Adipocyte (in vitro differentiated cells): ENCODE data around the gene GATAD2B.
"Not testable (repeated sequence)": the region's sequence is repeated elsewhere in the genome, so short reads cannot be mapped to it uniquely, and the experiment has no call there.

Experiments used
- DNase-seq: peaks from one replicate; pipeline ENCODE4 v3.0.0-alpha.2; 2015; ENCODE audit warnings: low read depth
- H3K27me3 ChIP-seq: replicated peaks from 2 replicates; pipeline ENCODE4 v1.7.0; 2013; ENCODE audit warnings: mild to moderate bottlenecking, low read length, moderate library complexity; ENCODE audit not compliant: control insufficient read depth, insufficient read depth
- H3K36me3 ChIP-seq: 2 replicates; pipeline ENCODE4 v1.7.0; 2013; ENCODE audit warnings: low read length, mild to moderate bottlenecking, moderate library complexity; ENCODE audit not compliant: control insufficient read depth, insufficient read depth, severe bottlenecking
- H3K4me1 ChIP-seq: 2 replicates; pipeline ENCODE4 v1.7.0; 2013; ENCODE audit warnings: mild to moderate bottlenecking, low read length, moderate library complexity; ENCODE audit not compliant: control insufficient read depth, insufficient read depth
- H3K4me3 ChIP-seq: 2 replicates; pipeline ENCODE4 v1.7.0; 2013; ENCODE audit warnings: mild to moderate bottlenecking, low read length, moderate library complexity
- H3K9ac ChIP-seq: 2 replicates; pipeline ENCODE4 v1.7.0; 2013; ENCODE audit warnings: mild to moderate bottlenecking, low read length, moderate library complexity
- H3K9me3 ChIP-seq: 2 replicates; pipeline ENCODE4 v1.7.0; 2013; ENCODE audit warnings: mild to moderate bottlenecking, low read length, moderate library complexity; ENCODE audit not compliant: control insufficient read depth

GATAD2B gene

DNA sequence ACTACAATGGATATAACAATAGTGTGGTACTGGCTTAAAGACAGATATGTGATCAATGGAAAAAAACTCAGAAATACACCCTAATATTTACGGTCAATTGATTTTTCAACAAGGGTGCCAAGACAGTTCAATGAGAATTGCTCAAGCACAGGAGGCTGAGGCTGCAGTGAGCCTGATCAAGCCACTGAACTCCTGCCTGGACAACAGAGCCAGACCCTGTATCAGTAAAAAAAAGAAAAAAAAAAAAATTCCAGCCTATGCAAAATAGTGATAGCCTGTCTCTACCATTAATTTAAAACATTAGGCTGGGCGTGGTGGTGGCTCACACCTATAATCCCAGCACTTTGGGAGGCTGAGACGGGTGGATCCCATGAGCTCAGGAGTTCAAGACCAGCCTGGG is 77.6 kb downstream of the GATAD2B start:
- Histone ChIP-seq H3K27me3 (no peaks in the 10 kb centered on the region), H3K36me3 (no peaks in the 10 kb centered on the region), H3K4me1 (peaks cover 14% of the 10 kb centered on the region), H3K9me3 (no peaks in the 10 kb centered on the region), H3K9ac (no peak overlapping the region), H3K4me3 (no peak overlapping the region)
- no peak for DNase-seq

DNA sequence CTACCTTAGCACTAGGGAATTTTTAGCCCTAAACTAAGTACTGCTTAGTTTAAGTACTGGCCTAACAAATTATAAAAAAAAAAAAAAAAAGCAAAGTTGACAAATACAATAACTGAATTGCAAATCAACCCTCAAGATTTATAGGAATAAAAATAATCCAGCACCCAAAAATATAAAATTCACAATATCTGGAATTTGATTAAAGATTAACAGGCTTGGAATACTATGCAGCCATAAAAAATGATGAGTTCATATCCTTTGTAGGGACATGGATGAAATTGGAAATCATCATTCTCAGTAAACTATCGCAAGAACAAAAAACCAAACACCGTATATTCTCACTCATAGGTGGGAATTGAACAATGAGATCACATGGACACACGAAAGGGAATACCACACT is 78.4 kb downstream of the GATAD2B start:
- not testable (repeated sequence) for H3K27me3 ChIP-seq, H3K4me3 ChIP-seq, H3K9ac ChIP-seq, H3K9me3 ChIP-seq, H3K36me3 ChIP-seq, DNase-seq
- peaks cover 14% of the 10 kb centered on the region for H3K4me1 ChIP-seq

DNA sequence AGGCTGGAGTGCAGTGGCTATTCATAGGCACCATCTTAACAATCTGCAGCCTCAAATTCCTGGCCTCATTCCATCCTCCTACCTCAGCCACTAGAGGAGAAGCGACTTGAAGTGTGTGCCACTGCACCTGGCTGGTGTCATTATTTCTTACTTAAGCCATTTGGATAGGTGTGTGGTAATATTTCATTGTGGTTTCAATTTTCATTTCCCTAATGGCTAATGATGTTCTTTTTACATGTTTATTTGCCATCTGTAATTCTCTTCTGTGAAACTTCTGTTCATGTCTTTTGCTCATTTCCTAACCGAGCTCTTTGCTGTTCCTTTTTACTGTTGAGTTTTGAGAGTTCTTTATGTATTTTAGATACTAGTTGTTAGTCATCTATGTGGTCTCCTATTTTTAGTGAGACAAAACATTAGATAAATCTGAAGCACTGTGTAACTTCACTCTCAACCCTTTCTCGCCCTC is 80.7 kb downstream of the GATAD2B start:
- Histone ChIP-seq H3K4me3 (no peak overlapping the region), H3K27me3 (no peaks in the 10 kb centered on the region), H3K9me3 (no peaks in the 10 kb centered on the region), H3K9ac (no peak overlapping the region), H3K4me1 (peaks cover 14% of the 10 kb centered on the region), H3K36me3 (no peaks in the 10 kb centered on the region)
- no peak for DNase-seq

DNA sequence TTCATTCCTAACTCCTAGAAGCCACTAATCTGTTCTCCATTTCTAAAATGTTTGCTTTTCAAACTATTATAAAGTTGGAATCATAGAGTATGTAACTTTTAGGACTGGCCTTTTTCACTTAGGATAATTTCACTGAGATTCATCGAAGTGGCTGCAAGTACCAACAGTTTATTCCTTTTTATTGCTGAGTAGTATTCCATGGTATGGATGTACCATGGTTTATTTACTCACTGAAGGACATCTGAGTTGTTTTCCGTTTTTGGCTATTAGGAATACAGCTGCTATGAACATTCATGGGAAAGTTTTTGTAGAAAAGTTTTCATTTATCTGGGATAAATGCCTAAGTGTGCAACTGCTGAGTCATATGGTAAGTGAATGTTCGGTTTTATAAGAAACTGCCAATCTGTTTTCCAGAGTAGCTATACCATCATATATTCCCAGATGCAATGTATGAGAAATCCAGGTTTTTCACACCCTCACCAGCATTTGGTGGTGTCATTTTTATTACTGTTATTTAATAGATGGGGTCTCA is 81.2 kb downstream of the GATAD2B start:
- Histone ChIP-seq H3K4me3 (no peak overlapping the region), H3K9ac (no peak overlapping the region), H3K4me1 (peaks cover 14% of the 10 kb centered on the region), H3K9me3 (no peaks in the 10 kb centered on the region), H3K27me3 (no peaks in the 10 kb centered on the region), H3K36me3 (no peaks in the 10 kb centered on the region)
- no peak for DNase-seq

DNA sequence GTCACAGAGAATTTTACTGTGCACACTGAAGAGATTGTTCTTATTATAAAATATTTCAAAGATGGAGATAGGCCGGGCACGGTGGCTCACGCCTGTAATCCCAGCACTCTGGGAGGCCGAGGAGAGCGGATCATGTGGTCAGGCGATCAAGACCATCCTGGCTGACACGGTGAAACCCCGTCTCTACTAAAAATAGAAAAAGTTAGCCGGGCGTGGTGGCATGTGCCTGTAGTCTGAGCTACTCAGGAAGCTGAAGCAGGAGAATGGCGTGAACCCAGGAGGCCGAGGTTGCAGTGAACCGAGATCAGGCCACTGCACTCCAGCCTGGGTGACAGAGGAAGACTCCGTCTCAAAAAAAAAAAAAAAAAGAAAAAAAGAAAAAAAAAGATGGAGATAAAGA is 82.0 kb downstream of the GATAD2B start:
- H3K27me3 ChIP-seq, DNase-seq, H3K36me3 ChIP-seq, H3K9ac ChIP-seq, H3K4me3 ChIP-seq, H3K9me3 ChIP-seq: not testable (repeated sequence)
- peaks cover 14% of the 10 kb centered on the region for H3K4me1 ChIP-seq

DNA sequence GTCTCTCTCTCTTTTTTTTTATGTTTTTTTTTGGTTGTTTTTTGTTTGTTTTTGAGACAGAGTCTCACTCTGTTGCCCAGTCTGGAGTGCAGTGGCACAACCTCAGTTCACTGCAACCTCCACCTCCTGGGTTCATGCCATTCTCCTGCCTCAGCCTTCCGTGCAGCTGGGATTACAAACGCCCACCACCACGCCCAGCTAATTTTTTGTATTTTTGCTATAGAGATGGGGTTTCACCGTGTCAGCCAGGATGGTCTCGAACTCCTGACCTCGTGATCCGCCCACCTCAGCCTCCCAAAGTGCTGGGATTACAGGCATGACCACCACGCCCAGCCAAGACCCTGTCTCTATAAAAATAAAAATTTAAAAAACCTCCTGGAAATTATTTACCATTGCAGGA is 88.8 kb downstream of the GATAD2B start:
- not testable (repeated sequence) for H3K27me3 ChIP-seq, H3K9me3 ChIP-seq, H3K9ac ChIP-seq, H3K4me1 ChIP-seq, H3K36me3 ChIP-seq, H3K4me3 ChIP-seq, DNase-seq

DNA sequence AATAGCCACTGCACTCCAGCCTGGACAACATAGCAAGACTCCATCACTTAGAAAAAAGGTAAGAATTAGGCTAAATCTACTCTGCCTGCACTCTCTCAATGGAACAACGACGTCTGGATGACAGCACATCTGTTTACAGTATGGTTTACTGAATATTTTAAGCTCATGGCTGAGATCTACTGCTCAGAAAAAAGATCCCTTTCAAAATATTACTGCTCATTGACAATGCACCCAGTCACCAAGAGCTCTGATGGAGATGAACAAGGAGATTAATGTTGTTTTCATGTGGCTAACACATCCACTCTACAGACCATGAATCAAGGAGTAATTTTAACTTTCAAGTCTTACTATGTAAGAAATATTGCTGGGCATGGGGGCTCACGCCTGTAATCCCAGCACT is 89.6 kb downstream of the GATAD2B start:
- Histone ChIP-seq H3K9me3 (no peaks in the 10 kb centered on the region), H3K4me3 (no peak overlapping the region), H3K4me1 (no peaks in the 10 kb centered on the region), H3K9ac (no peak overlapping the region), H3K36me3 (peaks cover under 1% of the 10 kb centered on the region), H3K27me3 (no peaks in the 10 kb centered on the region)
- no peak for DNase-seq

DNA sequence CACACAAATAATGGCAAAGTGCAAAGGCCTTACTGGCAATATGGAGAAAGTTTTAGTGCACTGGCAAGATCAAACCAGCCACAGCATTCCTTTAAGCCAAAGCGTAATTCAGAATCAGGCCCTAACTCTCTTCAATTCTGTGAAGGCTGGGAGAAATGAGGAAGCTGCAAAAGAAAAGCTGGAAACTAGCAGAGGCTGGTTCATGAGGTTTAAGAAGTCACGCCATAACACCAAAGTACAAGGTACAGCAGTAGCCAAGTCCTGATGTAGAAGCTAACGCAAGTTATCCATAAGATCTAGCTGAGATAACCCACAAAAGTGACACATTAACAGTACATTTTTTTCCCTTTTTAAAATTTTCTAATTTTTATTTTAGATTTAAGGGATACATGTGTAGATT is 90.5 kb downstream of the GATAD2B start:
- H3K36me3 ChIP-seq: peaks cover 9% of the 10 kb centered on the region
- no peaks in the 10 kb centered on the region for H3K9me3 ChIP-seq
- H3K4me1 ChIP-seq: no peaks in the 10 kb centered on the region
- H3K27me3 ChIP-seq: no peaks in the 10 kb centered on the region
- no peak overlapping the region for H3K4me3 ChIP-seq
- no peak overlapping the region for H3K9ac ChIP-seq
- DNase-seq: no peak

DNA sequence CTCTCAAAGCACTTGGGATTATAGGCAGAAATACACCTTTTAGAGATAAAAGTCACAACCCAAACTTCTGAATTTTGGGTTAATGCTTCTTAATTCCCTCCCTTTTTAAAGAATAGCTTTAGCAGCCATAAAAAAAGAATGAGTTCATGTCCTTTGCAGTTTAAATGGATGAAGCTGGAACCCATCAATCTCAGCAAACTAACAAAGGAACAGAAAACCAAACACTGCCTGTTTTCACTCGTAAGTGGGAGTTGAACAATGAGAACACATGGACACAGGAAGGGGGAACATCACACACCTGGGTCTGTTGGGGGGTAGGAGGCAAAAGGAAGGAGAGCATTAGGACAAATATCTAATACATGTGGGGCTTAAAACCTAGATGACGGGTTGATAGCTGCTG is 91.7 kb downstream of the GATAD2B start:
- no peaks in the 10 kb centered on the region for H3K27me3 ChIP-seq
- H3K9me3 ChIP-seq: no peaks in the 10 kb centered on the region
- H3K9ac ChIP-seq: no peak overlapping the region
- no peak for DNase-seq
- H3K4me1 ChIP-seq: no peaks in the 10 kb centered on the region
- peaks cover 20% of the 10 kb centered on the region for H3K36me3 ChIP-seq
- no peak overlapping the region for H3K4me3 ChIP-seq

DNA sequence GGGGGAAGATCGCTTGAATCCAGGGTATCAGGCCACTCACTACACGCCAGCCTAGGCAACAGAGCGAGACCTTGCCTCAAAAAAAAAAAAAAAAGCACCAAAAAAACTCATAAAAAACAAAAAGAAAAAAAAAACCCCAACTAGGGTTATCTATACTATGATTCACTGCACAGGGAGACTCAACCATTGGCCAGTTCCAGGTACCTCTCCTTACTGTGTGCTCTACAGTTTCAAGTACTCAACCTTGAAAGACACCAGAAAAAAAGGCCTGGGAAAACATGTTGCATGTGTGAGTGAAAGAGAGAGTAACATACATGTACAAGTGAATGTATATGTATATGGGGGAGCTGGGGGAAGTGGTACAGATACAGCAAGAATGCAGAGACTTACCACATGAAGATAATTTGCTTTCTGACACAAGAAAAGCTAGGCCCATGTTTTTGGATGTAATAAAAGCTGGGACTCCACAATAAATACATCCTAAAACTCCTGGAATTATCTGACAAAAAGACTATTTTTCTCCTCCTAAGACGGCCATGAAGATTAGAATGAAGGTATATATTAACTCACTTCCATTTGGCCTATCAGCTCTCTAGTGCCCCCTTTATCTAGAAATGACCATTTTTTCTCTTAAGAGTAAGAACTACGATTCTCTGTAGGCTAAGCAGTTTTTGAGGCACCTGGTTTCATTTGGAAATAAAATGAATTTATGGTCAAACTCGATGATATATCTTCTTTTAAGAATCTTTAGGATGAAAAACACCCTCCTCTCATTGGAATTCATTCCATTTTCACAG is 95.4 kb downstream of the GATAD2B start:
- no peak overlapping the region for H3K9ac ChIP-seq
- no peaks in the 10 kb centered on the region for H3K4me1 ChIP-seq
- H3K27me3 ChIP-seq: no peaks in the 10 kb centered on the region
- no peak for DNase-seq
- peaks cover 25% of the 10 kb centered on the region for H3K36me3 ChIP-seq
- no peak overlapping the region for H3K4me3 ChIP-seq
- no peaks in the 10 kb centered on the region for H3K9me3 ChIP-seq

DNA sequence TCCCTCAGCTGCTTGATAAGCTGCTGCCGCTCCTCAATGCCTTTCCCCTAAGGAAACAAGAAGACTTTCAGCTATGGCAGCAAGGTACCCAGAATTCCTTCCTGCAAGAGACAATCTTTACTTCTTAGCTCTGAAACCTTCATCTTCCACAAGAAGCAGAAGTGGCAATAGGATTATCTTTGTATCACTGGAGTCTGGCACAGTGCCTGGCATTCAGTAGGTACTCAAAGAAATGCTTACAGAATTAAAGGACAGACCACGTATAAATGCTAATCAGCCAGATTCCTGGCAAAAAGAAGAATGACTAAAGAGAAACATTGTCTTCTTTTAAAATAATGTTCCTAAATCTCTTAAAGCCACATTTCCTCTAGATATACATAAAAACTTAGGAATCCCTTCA is 103.9 kb downstream of the GATAD2B start:
- H3K9ac ChIP-seq: no peak overlapping the region
- no peaks in the 10 kb centered on the region for H3K9me3 ChIP-seq
- H3K36me3 ChIP-seq: peaks cover 48% of the 10 kb centered on the region
- no peaks in the 10 kb centered on the region for H3K27me3 ChIP-seq
- no peak for DNase-seq
- H3K4me1 ChIP-seq: peaks cover 5% of the 10 kb centered on the region
- no peak overlapping the region for H3K4me3 ChIP-seq
